ENCODE data around the gene TAOK2.

DNA sequence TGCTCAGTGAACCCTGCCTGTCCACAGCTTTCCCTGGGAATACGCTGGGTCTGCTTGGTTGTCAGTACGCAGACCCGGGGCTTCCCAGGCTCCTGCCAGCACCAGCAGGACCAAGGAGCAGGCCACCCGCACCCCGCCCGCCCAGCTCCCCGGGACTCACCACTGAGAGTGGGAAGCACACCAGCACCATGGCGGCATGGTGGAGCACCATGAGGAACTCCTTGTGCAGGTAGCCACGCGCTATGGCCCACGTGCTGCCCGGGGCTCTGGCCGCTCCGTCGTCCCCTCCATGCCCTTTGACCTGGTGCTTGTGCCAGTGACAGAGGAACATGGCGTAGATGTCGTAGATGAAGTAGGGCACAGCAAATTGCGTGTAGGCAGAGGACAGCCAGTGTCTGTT lies 52.8 kb downstream of the TAOK2 start:
- TF ChIP-seq, protein P1, sequence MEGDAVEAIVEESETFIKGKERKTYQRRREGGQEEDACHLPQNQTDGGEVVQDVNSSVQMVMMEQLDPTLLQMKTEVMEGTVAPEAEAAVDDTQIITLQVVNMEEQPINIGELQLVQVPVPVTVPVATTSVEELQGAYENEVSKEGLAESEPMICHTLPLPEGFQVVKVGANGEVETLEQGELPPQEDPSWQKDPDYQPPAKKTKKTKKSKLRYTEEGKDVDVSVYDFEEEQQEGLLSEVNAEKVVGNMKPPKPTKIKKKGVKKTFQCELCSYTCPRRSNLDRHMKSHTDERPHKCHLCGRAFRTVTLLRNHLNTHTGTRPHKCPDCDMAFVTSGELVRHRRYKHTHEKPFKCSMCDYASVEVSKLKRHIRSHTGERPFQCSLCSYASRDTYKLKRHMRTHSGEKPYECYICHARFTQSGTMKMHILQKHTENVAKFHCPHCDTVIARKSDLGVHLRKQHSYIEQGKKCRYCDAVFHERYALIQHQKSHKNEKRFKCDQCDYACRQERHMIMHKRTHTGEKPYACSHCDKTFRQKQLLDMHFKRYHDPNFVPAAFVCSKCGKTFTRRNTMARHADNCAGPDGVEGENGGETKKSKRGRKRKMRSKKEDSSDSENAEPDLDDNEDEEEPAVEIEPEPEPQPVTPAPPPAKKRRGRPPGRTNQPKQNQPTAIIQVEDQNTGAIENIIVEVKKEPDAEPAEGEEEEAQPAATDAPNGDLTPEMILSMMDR (IDR thresholded peaks at IDR 0.05), result no peak
- TF ChIP-seq HEYL (CRISPR knock-in tag; IDR thresholded peaks at IDR 0.05), result no peak
- TF ChIP-seq CHD2 (IDR thresholded peaks at IDR 0.05; ENCODE audit: low read length, partially characterized antibody), result no peak
- no peak for TF ChIP-seq RAD21 (conservative IDR thresholded peaks at IDR 0.05 in 1 of 2, IDR thresholded peaks at IDR 0.05 in 1 of 2)
- no peak for TF ChIP-seq ZNF302 (CRISPR knock-in tag; IDR thresholded peaks at IDR 0.05)
- no peak for TF ChIP-seq POLR2A (IDR thresholded peaks at IDR 0.05; ENCODE audit: low read length)
- TF ChIP-seq BHLHE40 (IDR thresholded peaks at IDR 0.05; ENCODE audit: low read depth, low read length), result no peak

All from A549 (cell line).